Neuronal stem cell (in vitro differentiated cells): ENCODE data around the gene TMEM97.

ENCODE experiments used
- DNase-seq: peaks from one replicate; pipeline ENCODE4 v3.0.0-alpha.2; 2013; ENCODE audit warnings: low spot score
- H2AFZ ChIP-seq: one replicate; pipeline ENCODE4 v1.6.1; 2013; ENCODE audit warnings: mild to moderate bottlenecking, low read length, inconsistent platforms
- H2AK5ac ChIP-seq: 2 replicates; pipeline ENCODE4 v1.6.1; 2013; ENCODE audit warnings: low read depth, mild to moderate bottlenecking, inconsistent platforms, low read length, moderate library complexity, mixed read lengths
- H2BK120ac ChIP-seq: 2 replicates; pipeline ENCODE4 v1.6.1; 2013; ENCODE audit warnings: low read depth, mild to moderate bottlenecking, inconsistent platforms, low read length, moderate library complexity, mixed read lengths
- H2BK12ac ChIP-seq: one replicate; pipeline ENCODE4 v1.6.1; 2013; ENCODE audit warnings: low read length, inconsistent platforms
- H2BK15ac ChIP-seq: 2 replicates; pipeline ENCODE4 v1.6.1; 2013; ENCODE audit warnings: mild to moderate bottlenecking, low read length, inconsistent platforms, mixed read lengths
- H2BK5ac ChIP-seq: one replicate; pipeline ENCODE4 v1.6.1; 2013; ENCODE audit warnings: inconsistent platforms, mild to moderate bottlenecking, low read length, moderate library complexity
- H3K14ac ChIP-seq: one replicate; pipeline ENCODE4 v1.6.1; 2013; ENCODE audit warnings: low read length, inconsistent platforms
- H3K18ac ChIP-seq: 2 replicates; pipeline ENCODE4 v1.6.1; 2013; ENCODE audit warnings: low read length, inconsistent platforms
- H3K23ac ChIP-seq: 2 replicates; pipeline ENCODE4 v1.6.1; 2013; ENCODE audit warnings: low read depth, mild to moderate bottlenecking, mixed read lengths, low read length, inconsistent platforms; ENCODE audit not compliant: poor library complexity
- H3K27ac ChIP-seq: replicated peaks from 3 replicates; pipeline ENCODE4 v1.5.1; 2013; ENCODE audit warnings: low read length, inconsistent platforms
- H3K27me3 ChIP-seq, 3 experiments: 2 replicates each; pipeline ENCODE4 v1.6.1; 2013; ENCODE audit warnings: low read length in 3 of 3, mild to moderate bottlenecking in 2 of 3, inconsistent platforms in 1 of 3, low read depth in 1 of 3, mixed read lengths in 1 of 3, moderate library complexity in 1 of 3; ENCODE audit not compliant: control insufficient read depth in 3 of 3, insufficient read depth in 3 of 3
- H3K36me3 ChIP-seq, 2 donors: replicated peaks in 1 of 2; 2 replicates each; pipeline ENCODE4 v1.6.1; 2013; ENCODE audit warnings: low read length in 2 of 2; ENCODE audit not compliant: control insufficient read depth in 2 of 2, insufficient read depth in 2 of 2
- H3K4ac ChIP-seq: 2 replicates; pipeline ENCODE4 v1.6.1; 2013; ENCODE audit warnings: inconsistent platforms, mild to moderate bottlenecking, low read length, moderate library complexity
- H3K4me1 ChIP-seq, 2 donors: 1 replicate in 1 of 2; 2 replicates in 1 of 2; pipeline ENCODE4 v1.6.1; 2013; ENCODE audit warnings: low read length in 2 of 2, low read depth in 1 of 2; ENCODE audit not compliant: control insufficient read depth in 2 of 2, insufficient read depth in 1 of 2
- H3K4me2 ChIP-seq: one replicate; pipeline ENCODE4 v1.6.1; 2013; ENCODE audit warnings: mild to moderate bottlenecking, low read length, inconsistent platforms; ENCODE audit not compliant: insufficient read depth, poor library complexity, severe bottlenecking
- H3K4me3 ChIP-seq, 2 donors: 2 replicates each; pipeline ENCODE4 v1.5.1; 2013; ENCODE audit warnings: low read length in 2 of 2, mild to moderate bottlenecking in 2 of 2, inconsistent platforms in 1 of 2, moderate library complexity in 1 of 2
- H3K79me1 ChIP-seq: one replicate; pipeline ENCODE4 v1.6.1; 2013; ENCODE audit warnings: low read depth, mild to moderate bottlenecking, inconsistent platforms, low read length, moderate library complexity
- H3K9ac ChIP-seq: one replicate; pipeline ENCODE4 v1.6.1; 2013; ENCODE audit warnings: mild to moderate bottlenecking, low read depth, low read length, inconsistent platforms; ENCODE audit not compliant: poor library complexity
- H3K9me3 ChIP-seq, 2 donors: replicated peaks in 1 of 2; 2 replicates each; pipeline versions ENCODE3 to v1.6.1; 2013; ENCODE audit warnings: low read length in 2 of 2, mild to moderate bottlenecking in 2 of 2, inconsistent platforms in 1 of 2, low read depth in 1 of 2, mixed read lengths in 1 of 2, moderate library complexity in 1 of 2; ENCODE audit not compliant: control insufficient read depth in 2 of 2, insufficient read depth in 1 of 2
- H4K8ac ChIP-seq: one replicate; pipeline ENCODE4 v1.6.1; 2013; ENCODE audit warnings: low read depth, mild to moderate bottlenecking, inconsistent platforms, low read length, moderate library complexity
- H4K91ac ChIP-seq: one replicate; pipeline ENCODE4 v1.6.1; 2013; ENCODE audit warnings: low read length, low read depth, mild to moderate bottlenecking, inconsistent platforms; ENCODE audit not compliant: poor library complexity
- WGBS, 2 donors: extraction: QIAGEN DNeasy Blood & Tissue Kit; methylation state at CpG; one replicate each; pipeline ENCODE4 v1.1.7; 2013; ENCODE audit warnings: missing lambda C conversion rate in 2 of 2, mixed read lengths in 1 of 2; ENCODE audit not compliant: insufficient read length in 2 of 2, insufficient replicate concordance in 1 of 2; ENCODE audit errors: extremely low coverage in 2 of 2; 5-methylcytosine and 5-hydroxymethylcytosine counted together

The TMEM97 gene

DNA sequence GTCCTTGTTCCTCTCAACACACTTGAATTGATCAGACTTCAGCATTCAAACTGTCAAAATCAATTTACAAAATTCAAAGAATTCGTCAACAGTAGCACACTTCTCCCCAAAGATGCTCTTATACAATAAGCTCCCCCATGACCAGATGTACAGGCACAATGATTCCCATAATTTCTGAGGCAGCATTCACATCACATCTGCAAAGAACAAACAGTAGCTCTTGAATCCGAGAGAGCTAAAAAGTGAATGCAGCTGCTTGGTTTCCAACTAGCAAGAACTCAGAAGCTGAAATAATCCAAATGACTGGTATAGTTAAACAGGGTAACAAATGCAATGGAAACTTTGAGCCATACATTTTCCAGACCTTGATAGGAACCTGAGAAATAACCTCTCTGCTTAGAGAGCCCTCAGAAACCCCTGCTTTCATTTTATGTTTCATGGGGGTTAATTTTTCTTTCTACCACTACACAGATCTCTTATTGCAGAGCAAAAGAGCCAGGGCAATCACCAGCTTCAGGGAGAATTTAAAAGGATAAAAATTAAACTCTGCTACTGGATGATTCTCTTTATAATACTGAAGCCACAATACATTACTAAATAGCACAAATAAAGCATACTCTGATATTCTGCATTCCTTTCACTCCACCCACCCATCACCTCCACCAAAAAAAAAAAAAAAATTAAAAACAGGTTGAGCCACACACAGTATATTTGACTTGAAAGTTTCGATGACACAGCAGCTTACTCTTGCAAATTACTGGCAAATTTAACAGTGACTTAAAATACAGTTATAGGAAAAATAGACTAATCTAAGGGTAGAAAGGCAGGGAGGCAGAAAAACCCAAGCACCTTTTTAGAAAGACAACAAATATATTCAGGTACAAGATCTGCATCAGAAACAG, 23.1 kb upstream of the TMEM97 start:
- Histone ChIP-seq H2BK15ac (no peak overlapping the region), H3K18ac (no peak overlapping the region), H4K91ac (no peak overlapping the region), H4K8ac (no peak overlapping the region), H3K4me2 (no peak overlapping the region), H2AK5ac (no peak overlapping the region), H3K4me1 (no peaks in the 10 kb centered on the region), H3K27ac (no peak overlapping the region), H3K4me3 (no peak overlapping the region), H3K9ac (no peak overlapping the region), H3K9me3 (no peaks in the 10 kb centered on the region), H3K23ac (no peak overlapping the region), H3K14ac (no peak overlapping the region), H2BK12ac (no peak overlapping the region), H2BK5ac (no peak overlapping the region), H3K27me3 (no peaks in the 10 kb centered on the region), H2AFZ (no peak overlapping the region), H3K4ac (no peak overlapping the region), H3K36me3 (no peaks in the 10 kb centered on the region), H2BK120ac (no peak overlapping the region), H3K79me1 (no peaks in the 10 kb centered on the region)
- WGBS, 2 donors = no CpG with 5 or more reads among the region's 3 CpGs
- DNase-seq = no peak

GRCh38 chr17:28298449-28298848, 20.6 kb upstream of the TMEM97 start:
- no peaks in the 10 kb centered on the region for H3K27me3 ChIP-seq
- H3K9me3 ChIP-seq = no peaks in the 10 kb centered on the region
- H3K4me1 ChIP-seq = no peaks in the 10 kb centered on the region
- H3K79me1 ChIP-seq = no peaks in the 10 kb centered on the region
- H2BK15ac ChIP-seq = no peak overlapping the region
- H3K18ac ChIP-seq = no peak overlapping the region
- H3K9ac ChIP-seq = no peak overlapping the region
- H2BK12ac ChIP-seq = no peak overlapping the region
- no peak overlapping the region for H3K4ac ChIP-seq
- no peak overlapping the region for H3K27ac ChIP-seq
- no peak overlapping the region for H3K4me3 ChIP-seq
- no peak overlapping the region for H2BK5ac ChIP-seq
- H2AK5ac ChIP-seq = no peak overlapping the region
- DNase-seq = no peak
- WGBS, 2 donors = no CpG with 5 or more reads among the region's 3 CpGs
- H2BK120ac ChIP-seq = no peak overlapping the region
- no peak overlapping the region for H2AFZ ChIP-seq
- H3K23ac ChIP-seq = no peak overlapping the region
- no peak overlapping the region for H4K91ac ChIP-seq
- no peak overlapping the region for H4K8ac ChIP-seq
- H3K4me2 ChIP-seq = no peak overlapping the region
- no peaks in the 10 kb centered on the region for H3K36me3 ChIP-seq
- no peak overlapping the region for H3K14ac ChIP-seq

- Histone ChIP-seq H2BK15ac (peak overlapping the region; percentile 26), H3K4me2 (no peak overlapping the region), H3K4me1 (no peaks in the 10 kb centered on the region), H3K23ac (no peak overlapping the region), H2BK120ac (no peak overlapping the region), H3K14ac (peak overlapping the region; percentile 6), H4K91ac (no peak overlapping the region), H3K4me3 (no peak overlapping the region), H3K9me3 (no peaks in the 10 kb centered on the region), H2BK5ac (no peak overlapping the region), H4K8ac (no peak overlapping the region), H2AK5ac (peak overlapping the region; percentile 63), H3K9ac (no peak overlapping the region), H2BK12ac (no peak overlapping the region), H3K18ac (peak overlapping the region; percentile 28), H2AFZ (peak overlapping the region; percentile 17), H3K27me3 (peaks cover 0 to 15% (median 0%) of the 10 kb centered on the region in 3 experiments), H3K79me1 (no peaks in the 10 kb centered on the region), H3K36me3 (no peaks in the 10 kb centered on the region), H3K4ac (no peak overlapping the region), H3K27ac (no peak overlapping the region)
- no CpG with 5 or more reads among the region's 38 CpGs for WGBS, 2 donors
- DNase-seq = no peak
These were observed 12.0 kb upstream of the TMEM97 start for GRCh38 chr17:28306954-28307401.

GRCh38 chr17:28313841-28314240, 5.2 kb upstream of the TMEM97 start:
- H3K18ac ChIP-seq = no peak overlapping the region
- DNase-seq = no peak
- no peaks in the 10 kb centered on the region for H3K27me3 ChIP-seq
- H3K9me3 ChIP-seq = no peaks in the 10 kb centered on the region
- H2BK120ac ChIP-seq = no peak overlapping the region
- no peak overlapping the region for H2BK15ac ChIP-seq
- no peak overlapping the region for H3K4ac ChIP-seq
- no peak overlapping the region for H4K8ac ChIP-seq
- no peak overlapping the region for H3K23ac ChIP-seq
- no peak overlapping the region for H4K91ac ChIP-seq
- H2BK12ac ChIP-seq = no peak overlapping the region
- H3K27ac ChIP-seq = no peak overlapping the region
- no peak overlapping the region for H3K14ac ChIP-seq
- H3K79me1 ChIP-seq = no peaks in the 10 kb centered on the region
- no peak overlapping the region for H2AFZ ChIP-seq
- H2BK5ac ChIP-seq = no peak overlapping the region
- no peak overlapping the region for H3K9ac ChIP-seq
- peaks cover 6 to 11% of the 10 kb centered on the region in 2 donors for H3K4me1 ChIP-seq
- H2AK5ac ChIP-seq = no peak overlapping the region
- no peak overlapping the region for H3K4me2 ChIP-seq
- WGBS, 2 donors = no CpG with 5 or more reads among the region's 2 CpGs
- no peak overlapping the region for H3K4me3 ChIP-seq
- H3K36me3 ChIP-seq = no peaks in the 10 kb centered on the region
